SW480 (cell line): Measurements from ENCODE around the gene C14orf119.

ENCODE experiments used
- DNase-seq: peaks from one replicate; pipeline ENCODE4 v3.0.0-alpha.2; 2016; ENCODE audit warnings: low spot score

The C14orf119 gene

GRCh38 chr14:23126548-23127278 is 31.4 kb downstream of the C14orf119 start:
- DNase-seq: no peak

GRCh38 chr14:23127861-23128260 is 32.6 kb downstream of the C14orf119 start:
- no peak for DNase-seq

GRCh38 chr14:23128969-23129758 is 33.9 kb downstream of the C14orf119 start:
- no peak for DNase-seq

- no peak for DNase-seq
Measured at GRCh38 chr14:23129759-23130316, 34.5 kb downstream of the C14orf119 start.

- DNase-seq: no peak
Measured at GRCh38 chr14:23130871-23131270, 35.6 kb downstream of the C14orf119 start.

- DNase-seq: no peak
Measured at GRCh38 chr14:23131482-23131881, 36.2 kb downstream of the C14orf119 start.

GRCh38 chr14:23132970-23133369 is 37.7 kb downstream of the C14orf119 start:
- no peak for DNase-seq

GRCh38 chr14:23136566-23137133 is 41.3 kb downstream of the C14orf119 start:
- DNase-seq: no peak

- DNase-seq: no peak
Measured at GRCh38 chr14:23137192-23137812, 42.0 kb downstream of the C14orf119 start.

GRCh38 chr14:23137813-23138535 is 42.7 kb downstream of the C14orf119 start:
- no peak for DNase-seq

- DNase-seq: no peak
Measured at GRCh38 chr14:23139874-23140273, 44.6 kb downstream of the C14orf119 start.

- no peak for DNase-seq
Measured at GRCh38 chr14:23140371-23140770, 45.1 kb downstream of the C14orf119 start.

GRCh38 chr14:23141706-23142444 is 46.6 kb downstream of the C14orf119 start:
- DNase-seq: no peak

- no peak for DNase-seq
Measured at GRCh38 chr14:23142826-23143225, 47.5 kb downstream of the C14orf119 start.

- DNase-seq: no peak
Measured at GRCh38 chr14:23143911-23144310, 48.6 kb downstream of the C14orf119 start.

- no peak for DNase-seq
Measured at GRCh38 chr14:23145794-23146350, 50.6 kb downstream of the C14orf119 start.

- DNase-seq: no peak
Measured at GRCh38 chr14:23146351-23146910, 51.1 kb downstream of the C14orf119 start.

- no peak for DNase-seq
Measured at GRCh38 chr14:23146980-23147379, 51.7 kb downstream of the C14orf119 start.

GRCh38 chr14:23147676-23148075 is 52.4 kb downstream of the C14orf119 start:
- DNase-seq: no peak

- DNase-seq: no peak
Measured at GRCh38 chr14:23148591-23149249, 53.4 kb downstream of the C14orf119 start.
